ENCODE results near the gene CEP85. TPM values are rescaled to one million over a fixed set of nuclear protein-coding genes. Genes with fewer than 3 reads are reported as not detected.

The CEP85 gene
- total RNA-seq, 4 donors from 2014 or later: 1.3 to 6.8 (median 4.7) TPM

- Histone ChIP-seq H3K27me3 (no peaks in the 10 kb centered on the region), H3K4me1 (no peaks in the 10 kb centered on the region), H3K27ac (no peak overlapping the region), H3K9me3 (no peaks in the 10 kb centered on the region), H3K36me3 (no peaks in the 10 kb centered on the region), H3K4me3 (no peak overlapping the region)
- 69 to 94% methylated on average over 3 to 5 of the region's 5 CpGs for WGBS, 2 donors (ENCODE audit: low coverage in 1 of 2)
- no peak for ATAC-seq
- TF ChIP-seq, protein P1, sequence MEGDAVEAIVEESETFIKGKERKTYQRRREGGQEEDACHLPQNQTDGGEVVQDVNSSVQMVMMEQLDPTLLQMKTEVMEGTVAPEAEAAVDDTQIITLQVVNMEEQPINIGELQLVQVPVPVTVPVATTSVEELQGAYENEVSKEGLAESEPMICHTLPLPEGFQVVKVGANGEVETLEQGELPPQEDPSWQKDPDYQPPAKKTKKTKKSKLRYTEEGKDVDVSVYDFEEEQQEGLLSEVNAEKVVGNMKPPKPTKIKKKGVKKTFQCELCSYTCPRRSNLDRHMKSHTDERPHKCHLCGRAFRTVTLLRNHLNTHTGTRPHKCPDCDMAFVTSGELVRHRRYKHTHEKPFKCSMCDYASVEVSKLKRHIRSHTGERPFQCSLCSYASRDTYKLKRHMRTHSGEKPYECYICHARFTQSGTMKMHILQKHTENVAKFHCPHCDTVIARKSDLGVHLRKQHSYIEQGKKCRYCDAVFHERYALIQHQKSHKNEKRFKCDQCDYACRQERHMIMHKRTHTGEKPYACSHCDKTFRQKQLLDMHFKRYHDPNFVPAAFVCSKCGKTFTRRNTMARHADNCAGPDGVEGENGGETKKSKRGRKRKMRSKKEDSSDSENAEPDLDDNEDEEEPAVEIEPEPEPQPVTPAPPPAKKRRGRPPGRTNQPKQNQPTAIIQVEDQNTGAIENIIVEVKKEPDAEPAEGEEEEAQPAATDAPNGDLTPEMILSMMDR (IDR thresholded peaks at IDR 0.05): no peak
- TF ChIP-seq POLR2AphosphoS5 (IDR thresholded peaks at IDR 0.05): no peak
- TF ChIP-seq EP300 (IDR thresholded peaks at IDR 0.05): no peak
- no peak for TF ChIP-seq POLR2A (IDR thresholded peaks at IDR 0.05)
Measured at GRCh38 chr1:26212726-26213125, 21.3 kb upstream of the CEP85 start.

DNA sequence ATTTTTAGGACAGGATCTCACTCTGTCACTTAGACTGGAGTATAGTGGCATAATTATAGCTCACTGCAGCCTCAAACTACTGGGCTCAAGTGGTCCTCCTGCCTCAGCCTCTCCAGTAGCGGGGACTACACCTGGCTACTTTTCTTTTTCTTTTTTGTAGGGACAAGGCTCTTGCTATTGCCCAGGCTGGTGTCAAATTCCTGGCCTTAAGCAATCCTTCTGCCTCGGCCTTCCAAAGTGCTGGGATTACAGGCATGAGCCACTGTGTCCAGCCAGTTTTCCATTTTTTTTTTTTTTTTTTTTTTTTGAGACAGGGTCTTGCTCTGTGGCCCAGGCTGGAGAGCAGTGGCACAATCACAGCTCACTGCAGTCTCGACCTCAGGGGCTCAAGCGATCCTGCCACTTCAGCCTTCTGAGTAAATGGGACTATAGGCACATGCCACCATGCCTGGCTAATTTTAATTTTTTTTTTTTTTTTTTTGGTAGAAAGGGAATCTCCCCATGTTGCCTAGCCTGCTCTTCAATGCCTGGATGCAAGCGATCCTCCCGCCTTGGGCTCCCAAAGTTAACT, 20.6 kb upstream of the CEP85 start:
- Histone ChIP-seq H3K4me3 (no peak overlapping the region), H3K9me3 (no peaks in the 10 kb centered on the region), H3K36me3 (no peaks in the 10 kb centered on the region), H3K27ac (no peak overlapping the region), H3K4me1 (no peaks in the 10 kb centered on the region), H3K27me3 (peaks cover 3% of the 10 kb centered on the region)
- TF ChIP-seq, protein P1 (IDR thresholded peaks at IDR 0.05): no peak
- TF ChIP-seq EP300 (IDR thresholded peaks at IDR 0.05) (no peak), POLR2A (IDR thresholded peaks at IDR 0.05) (no peak), POLR2AphosphoS5 (IDR thresholded peaks at IDR 0.05) (no peak)
- ATAC-seq: no peak
- WGBS, 2 donors (ENCODE audit: low coverage in 1 of 2): 52 to 75% methylated on average over 2 to 4 of the region's 6 CpGs

DNA sequence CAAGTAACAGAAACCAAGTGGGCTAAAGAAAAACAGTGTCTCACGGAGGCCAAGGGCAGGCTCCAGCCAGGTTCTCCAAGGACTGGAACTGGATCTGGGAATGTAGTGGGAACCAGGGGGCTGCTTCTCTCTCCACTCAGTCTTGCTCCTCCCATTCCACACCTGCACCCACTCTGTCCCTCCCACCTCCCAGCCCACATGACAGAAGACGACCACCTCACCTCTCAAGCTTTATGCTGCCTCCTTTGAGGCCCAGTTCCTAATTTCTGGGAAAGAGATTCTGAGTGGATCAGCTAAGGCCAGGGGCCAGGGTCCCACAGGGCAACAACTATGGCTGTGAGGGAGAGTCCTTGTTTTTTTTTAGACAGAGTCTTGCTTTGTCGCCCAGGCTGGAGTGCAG, 18.8 kb upstream of the CEP85 start:
- H3K4me1 ChIP-seq: no peaks in the 10 kb centered on the region
- H3K36me3 ChIP-seq: no peaks in the 10 kb centered on the region
- H3K27ac ChIP-seq: no peak overlapping the region
- no peak for ATAC-seq
- peaks cover 17% of the 10 kb centered on the region for H3K27me3 ChIP-seq
- no peaks in the 10 kb centered on the region for H3K9me3 ChIP-seq
- no peak overlapping the region for H3K4me3 ChIP-seq
- TF ChIP-seq EP300 (IDR thresholded peaks at IDR 0.05): no peak
- TF ChIP-seq, protein P1 (IDR thresholded peaks at IDR 0.05): no peak
- no peak for TF ChIP-seq POLR2A (IDR thresholded peaks at IDR 0.05)
- no peak for TF ChIP-seq POLR2AphosphoS5 (IDR thresholded peaks at IDR 0.05)
- WGBS, 2 donors (ENCODE audit: low coverage in 1 of 2): 0% methylated on average over 1 of the region's 3 CpGs; no CpG with 5 or more reads in 1 of the 2 donors

GRCh38 chr1:26218906-26219494, 15.0 kb upstream of the CEP85 start:
- Histone ChIP-seq H3K4me1 (no peaks in the 10 kb centered on the region), H3K36me3 (no peaks in the 10 kb centered on the region), H3K27me3 (peaks cover 31% of the 10 kb centered on the region), H3K4me3 (no peak overlapping the region), H3K27ac (no peak overlapping the region), H3K9me3 (no peaks in the 10 kb centered on the region)
- no peak for ATAC-seq
- WGBS, 2 donors (ENCODE audit: low coverage in 1 of 2): 72% methylated on average over 2 of the region's 11 CpGs; no CpG with 5 or more reads in 1 of the 2 donors
- TF ChIP-seq, protein P1 (IDR thresholded peaks at IDR 0.05): no peak
- TF ChIP-seq POLR2AphosphoS5 (IDR thresholded peaks at IDR 0.05) (no peak), EP300 (IDR thresholded peaks at IDR 0.05) (no peak), POLR2A (IDR thresholded peaks at IDR 0.05) (no peak)

Measured in gastroesophageal sphincter (tissue), 4 donors.